Activated T-helper 1 cell treated with anti-CD3 and anti-CD28 coated beads, Interleukin-12 subunit alpha, Interleukin-12 subunit beta, Interleukin-2, Interleukin-4 antibody, amounts not matched to agents 30 ng/mL and 10 ng/mL and 1 ng/mL, durations not matched to agents 14 hours and 24 hours and 36 hours (primary cell): ENCODE results near the gene FAAP20. TPM values are rescaled to one million over a fixed set of nuclear protein-coding genes. Genes with fewer than 3 reads are reported as not detected.

Source experiments
- DNase-seq: peaks from one replicate; pipeline ENCODE4 v3.0.0; 2021; ENCODE audit warnings: low spot score
- H3K27ac Mint-ChIP-seq: one replicate; pipeline ENCODE4 v1.8.0; 2021; ENCODE audit warnings: mild to moderate bottlenecking, mixed read lengths
- H3K27me3 Mint-ChIP-seq: one replicate; pipeline ENCODE4 v1.8.0; 2022; ENCODE audit warnings: mild to moderate bottlenecking, moderate library complexity, mixed read lengths; ENCODE audit not compliant: insufficient read depth
- H3K36me3 Mint-ChIP-seq: one replicate; pipeline ENCODE4 v1.8.0; 2021; ENCODE audit warnings: low read depth, mixed read lengths
- H3K4me1 Mint-ChIP-seq: one replicate; pipeline ENCODE4 v1.8.0; 2021; ENCODE audit warnings: low read depth, mixed read lengths
- H3K4me3 Mint-ChIP-seq: one replicate; pipeline ENCODE4 v1.8.0; 2021; ENCODE audit warnings: mild to moderate bottlenecking, moderate library complexity, mixed read lengths
- H3K9me3 Mint-ChIP-seq: one replicate; pipeline ENCODE4 v1.8.0; 2021; ENCODE audit warnings: mixed read lengths
- intact Hi-C: fragments of 100-400 bp; cut with micrococcal nuclease; formaldehyde crosslinking; loops from one replicate; pipeline ENCODE4 v1.15.1; 2024
- total RNA-seq: library from RNA; stranded (reverse); gene quantifications from 2 replicates; pipeline ENCODE4 v1.2.3, GENCODE V29; 2022

FAAP20 gene
- total RNA-seq, 1 donor from 2014 or later: 50.5 TPM

GRCh38 chr1:2227346-2228156 lies 33.0 kb upstream of the FAAP20 start:
- H3K27me3 Mint-ChIP-seq: peaks cover 13% of the 10 kb centered on the region
- peaks cover 17% of the 10 kb centered on the region for H3K36me3 Mint-ChIP-seq
- peaks cover 26% of the 10 kb centered on the region for H3K4me1 Mint-ChIP-seq
- peak overlapping the region; percentile 80 for H3K27ac Mint-ChIP-seq
- intact Hi-C loops: loop anchor here (1.0 to 2.0 kb wide), 4 partner anchors 15 to 308 kb away; partner anchors contain the start of genes FAAP20 and TMEM52
- peak; percentile 96 for DNase-seq
- H3K9me3 Mint-ChIP-seq: no peaks in the 10 kb centered on the region
- peak overlapping the region; percentile 73 for H3K4me3 Mint-ChIP-seq

- no peaks in the 10 kb centered on the region for H3K9me3 Mint-ChIP-seq
- peaks cover 14% of the 10 kb centered on the region for H3K36me3 Mint-ChIP-seq
- peak overlapping the region; percentile 88 for H3K27ac Mint-ChIP-seq
- peak overlapping the region; percentile 75 for H3K4me3 Mint-ChIP-seq
- peaks cover 18% of the 10 kb centered on the region for H3K4me1 Mint-ChIP-seq
- intact Hi-C loops: loop anchor here (1.0 to 2.0 kb wide), 4 partner anchors 14 to 307 kb away; partner anchors contain the start of genes FAAP20 and TMEM52
- no peak for DNase-seq
- H3K27me3 Mint-ChIP-seq: peaks cover 13% of the 10 kb centered on the region
Observed at GRCh38 chr1:2226525-2227345, 32.2 kb upstream of the FAAP20 start.

GRCh38 chr1:2224631-2225428 lies 30.3 kb upstream of the FAAP20 start:
- H3K27me3 Mint-ChIP-seq: peaks cover 13% of the 10 kb centered on the region
- peaks cover 5% of the 10 kb centered on the region for H3K36me3 Mint-ChIP-seq
- no peak overlapping the region for H3K4me3 Mint-ChIP-seq
- H3K9me3 Mint-ChIP-seq: no peaks in the 10 kb centered on the region
- intact Hi-C loops: no loop called here
- peaks cover 5% of the 10 kb centered on the region for H3K4me1 Mint-ChIP-seq
- no peak overlapping the region for H3K27ac Mint-ChIP-seq
- DNase-seq: no peak

GRCh38 chr1:2224170-2224584 lies 29.6 kb upstream of the FAAP20 start:
- intact Hi-C loops: no loop called here
- Mint-ChIP-seq H3K36me3 (peaks cover 3% of the 10 kb centered on the region), H3K27me3 (peaks cover 13% of the 10 kb centered on the region), H3K4me3 (no peak overlapping the region), H3K27ac (no peak overlapping the region), H3K9me3 (no peaks in the 10 kb centered on the region), H3K4me1 (peaks cover 5% of the 10 kb centered on the region)
- no peak for DNase-seq

GRCh38 chr1:2221271-2221670 lies 26.7 kb upstream of the FAAP20 start:
- DNase-seq: no peak
- H3K4me1 Mint-ChIP-seq: peaks cover 5% of the 10 kb centered on the region
- intact Hi-C loops: no loop called here
- H3K27me3 Mint-ChIP-seq: peaks cover 17% of the 10 kb centered on the region
- no peaks in the 10 kb centered on the region for H3K36me3 Mint-ChIP-seq
- H3K27ac Mint-ChIP-seq: no peak overlapping the region
- no peak overlapping the region for H3K4me3 Mint-ChIP-seq
- no peaks in the 10 kb centered on the region for H3K9me3 Mint-ChIP-seq

GRCh38 chr1:2216767-2217058 lies 22.1 kb upstream of the FAAP20 start:
- intact Hi-C loops: no loop called here
- no peaks in the 10 kb centered on the region for H3K4me1 Mint-ChIP-seq
- peaks cover 4% of the 10 kb centered on the region for H3K27me3 Mint-ChIP-seq
- H3K4me3 Mint-ChIP-seq: no peak overlapping the region
- no peaks in the 10 kb centered on the region for H3K36me3 Mint-ChIP-seq
- no peak overlapping the region for H3K27ac Mint-ChIP-seq
- H3K9me3 Mint-ChIP-seq: no peaks in the 10 kb centered on the region
- DNase-seq: no peak

- no peak overlapping the region for H3K4me3 Mint-ChIP-seq
- intact Hi-C loops: no loop called here
- H3K27ac Mint-ChIP-seq: no peak overlapping the region
- H3K27me3 Mint-ChIP-seq: peaks cover 4% of the 10 kb centered on the region
- no peaks in the 10 kb centered on the region for H3K4me1 Mint-ChIP-seq
- DNase-seq: no peak
- no peaks in the 10 kb centered on the region for H3K9me3 Mint-ChIP-seq
- no peaks in the 10 kb centered on the region for H3K36me3 Mint-ChIP-seq
Observed at GRCh38 chr1:2215909-2216766, 21.6 kb upstream of the FAAP20 start.

GRCh38 chr1:2215329-2215728 lies 20.8 kb upstream of the FAAP20 start:
- intact Hi-C loops: no loop called here
- no peaks in the 10 kb centered on the region for H3K4me1 Mint-ChIP-seq
- no peaks in the 10 kb centered on the region for H3K36me3 Mint-ChIP-seq
- H3K27ac Mint-ChIP-seq: no peak overlapping the region
- peaks cover 4% of the 10 kb centered on the region for H3K27me3 Mint-ChIP-seq
- no peak overlapping the region for H3K4me3 Mint-ChIP-seq
- H3K9me3 Mint-ChIP-seq: no peaks in the 10 kb centered on the region
- DNase-seq: no peak

- no peak for DNase-seq
- H3K4me1 Mint-ChIP-seq: no peaks in the 10 kb centered on the region
- no peaks in the 10 kb centered on the region for H3K36me3 Mint-ChIP-seq
- H3K27ac Mint-ChIP-seq: no peak overlapping the region
- H3K27me3 Mint-ChIP-seq: peaks cover 4% of the 10 kb centered on the region
- no peaks in the 10 kb centered on the region for H3K9me3 Mint-ChIP-seq
- H3K4me3 Mint-ChIP-seq: no peak overlapping the region
- intact Hi-C loops: no loop called here
Observed at GRCh38 chr1:2214541-2215241, 20.1 kb upstream of the FAAP20 start.

- H3K4me1 Mint-ChIP-seq: no peaks in the 10 kb centered on the region
- H3K27ac Mint-ChIP-seq: no peak overlapping the region
- H3K36me3 Mint-ChIP-seq: no peaks in the 10 kb centered on the region
- no peak for DNase-seq
- peaks cover 3% of the 10 kb centered on the region for H3K27me3 Mint-ChIP-seq
- no peak overlapping the region for H3K4me3 Mint-ChIP-seq
- intact Hi-C loops: loop anchor here (2.0 kb wide), 1 partner anchor 13 kb away; no protein-coding TSS in a partner anchor
- H3K9me3 Mint-ChIP-seq: no peaks in the 10 kb centered on the region
Observed at GRCh38 chr1:2213576-2214505, 19.3 kb upstream of the FAAP20 start.
